Lower lobe of right lung (tissue), 2 donors: Measurements from ENCODE around the gene SLC19A1. TPM values are rescaled to one million over a fixed set of nuclear protein-coding genes. Genes with fewer than 3 reads are reported as not detected.

Experiments used
- ATAC-seq, 2 donors: fragments of 200-7000 bp; cut with Tn5 transposase; one replicate each; pipeline ENCODE4 v1.9.1; 2020 to 2022; ENCODE audit warnings: mild to moderate bottlenecking in 2 of 2, moderate library complexity in 2 of 2
- DNase-seq: peaks from one replicate; pipeline ENCODE4 v3.0.0-alpha.2; 2020
- H3K27ac ChIP-seq: fragments of 200-600 bp; one replicate; pipeline ENCODE4 v1.8.0; 2022
- H3K27me3 ChIP-seq: fragments of 200-600 bp; one replicate; pipeline ENCODE4 v1.8.0; 2022; ENCODE audit warnings: low read depth
- H3K36me3 ChIP-seq: fragments of 200-600 bp; one replicate; pipeline ENCODE4 v1.8.0; 2022; ENCODE audit warnings: mild to moderate bottlenecking
- H3K4me1 ChIP-seq: fragments of 200-600 bp; one replicate; pipeline ENCODE4 v1.8.0; 2022
- H3K4me3 ChIP-seq: fragments of 200-600 bp; one replicate; pipeline ENCODE4 v1.8.0; 2022; ENCODE audit warnings: mild to moderate bottlenecking
- H3K9me3 ChIP-seq: fragments of 200-600 bp; one replicate; pipeline ENCODE4 v1.8.0; 2022
- intact Hi-C: fragments of 100-400 bp; cut with DNase I; formaldehyde crosslinking; loops from one replicate; pipeline ENCODE4 v1.11.0; 2022
- total RNA-seq: library from RNA; stranded (reverse); fragmentation: NEBNext Ultra II Directional; extraction: Animal tissue kit (Norgen Biotek cat#: 25700); gene quantifications from one replicate; pipeline ENCODE4 v1.2.1, GENCODE V29; 2021
- TF ChIP-seq, protein P1 (sequence below): fragments of 200-600 bp; IDR thresholded peaks from one replicate; pipeline ENCODE4 v1.8.0; 2022; ENCODE audit warnings: antibody characterized with exemption, mild to moderate bottlenecking
- donor health status: DM: no; HTN: yes; CAD: no; lungs with severe emphysema.

The SLC19A1 gene
- total RNA-seq, 1 donor from 2014 or later: 50.7 TPM

DNA sequence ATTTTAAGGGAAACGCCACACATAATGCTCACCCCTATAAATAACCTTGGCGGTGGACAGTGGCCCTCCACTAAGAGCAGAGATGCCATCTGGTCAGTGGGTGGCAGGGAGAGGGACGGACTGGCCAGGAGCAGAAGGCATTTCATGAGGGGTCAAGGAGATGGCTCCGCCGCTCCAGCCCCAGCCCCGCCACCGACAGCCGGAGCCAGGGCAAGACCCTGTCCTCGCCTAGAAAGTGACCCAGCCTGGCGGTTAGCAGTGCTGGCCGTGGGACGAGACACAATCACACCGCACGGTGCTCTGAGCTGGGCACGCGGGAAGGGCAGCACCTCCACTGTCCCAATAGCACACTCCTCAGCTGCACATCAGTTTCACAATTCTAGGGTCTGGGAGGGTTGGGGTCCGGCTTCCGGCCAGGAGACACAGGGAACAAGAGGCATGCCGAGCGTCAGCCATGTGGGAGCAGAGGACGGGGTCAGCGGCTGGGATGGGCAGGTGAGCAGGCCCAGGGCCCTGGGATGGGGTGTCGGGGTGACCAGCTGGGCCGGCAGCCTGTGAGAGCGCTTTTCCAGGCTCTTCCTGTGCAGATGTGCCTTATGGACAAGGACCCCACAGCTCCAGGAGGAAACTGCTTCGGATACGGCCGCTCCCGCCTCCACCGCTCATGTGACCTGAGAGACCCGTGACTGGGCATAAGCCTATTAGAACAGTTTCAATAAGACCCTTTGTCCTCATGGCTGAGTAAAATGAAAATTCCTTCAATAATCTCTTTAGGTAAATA, 5.7 kb downstream of the SLC19A1 start:
- DNase-seq (peak; percentile 43), ATAC-seq (no peak)
- H3K4me3 ChIP-seq: no peak overlapping the region
- no peaks in the 10 kb centered on the region for H3K27me3 ChIP-seq
- H3K9me3 ChIP-seq: no peaks in the 10 kb centered on the region
- intact Hi-C loops: no loop called here
- TF ChIP-seq, protein P1, sequence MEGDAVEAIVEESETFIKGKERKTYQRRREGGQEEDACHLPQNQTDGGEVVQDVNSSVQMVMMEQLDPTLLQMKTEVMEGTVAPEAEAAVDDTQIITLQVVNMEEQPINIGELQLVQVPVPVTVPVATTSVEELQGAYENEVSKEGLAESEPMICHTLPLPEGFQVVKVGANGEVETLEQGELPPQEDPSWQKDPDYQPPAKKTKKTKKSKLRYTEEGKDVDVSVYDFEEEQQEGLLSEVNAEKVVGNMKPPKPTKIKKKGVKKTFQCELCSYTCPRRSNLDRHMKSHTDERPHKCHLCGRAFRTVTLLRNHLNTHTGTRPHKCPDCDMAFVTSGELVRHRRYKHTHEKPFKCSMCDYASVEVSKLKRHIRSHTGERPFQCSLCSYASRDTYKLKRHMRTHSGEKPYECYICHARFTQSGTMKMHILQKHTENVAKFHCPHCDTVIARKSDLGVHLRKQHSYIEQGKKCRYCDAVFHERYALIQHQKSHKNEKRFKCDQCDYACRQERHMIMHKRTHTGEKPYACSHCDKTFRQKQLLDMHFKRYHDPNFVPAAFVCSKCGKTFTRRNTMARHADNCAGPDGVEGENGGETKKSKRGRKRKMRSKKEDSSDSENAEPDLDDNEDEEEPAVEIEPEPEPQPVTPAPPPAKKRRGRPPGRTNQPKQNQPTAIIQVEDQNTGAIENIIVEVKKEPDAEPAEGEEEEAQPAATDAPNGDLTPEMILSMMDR: no peak
- peaks cover 4% of the 10 kb centered on the region for H3K36me3 ChIP-seq
- no peak overlapping the region for H3K27ac ChIP-seq
- H3K4me1 ChIP-seq: peaks cover 24% of the 10 kb centered on the region

DNA sequence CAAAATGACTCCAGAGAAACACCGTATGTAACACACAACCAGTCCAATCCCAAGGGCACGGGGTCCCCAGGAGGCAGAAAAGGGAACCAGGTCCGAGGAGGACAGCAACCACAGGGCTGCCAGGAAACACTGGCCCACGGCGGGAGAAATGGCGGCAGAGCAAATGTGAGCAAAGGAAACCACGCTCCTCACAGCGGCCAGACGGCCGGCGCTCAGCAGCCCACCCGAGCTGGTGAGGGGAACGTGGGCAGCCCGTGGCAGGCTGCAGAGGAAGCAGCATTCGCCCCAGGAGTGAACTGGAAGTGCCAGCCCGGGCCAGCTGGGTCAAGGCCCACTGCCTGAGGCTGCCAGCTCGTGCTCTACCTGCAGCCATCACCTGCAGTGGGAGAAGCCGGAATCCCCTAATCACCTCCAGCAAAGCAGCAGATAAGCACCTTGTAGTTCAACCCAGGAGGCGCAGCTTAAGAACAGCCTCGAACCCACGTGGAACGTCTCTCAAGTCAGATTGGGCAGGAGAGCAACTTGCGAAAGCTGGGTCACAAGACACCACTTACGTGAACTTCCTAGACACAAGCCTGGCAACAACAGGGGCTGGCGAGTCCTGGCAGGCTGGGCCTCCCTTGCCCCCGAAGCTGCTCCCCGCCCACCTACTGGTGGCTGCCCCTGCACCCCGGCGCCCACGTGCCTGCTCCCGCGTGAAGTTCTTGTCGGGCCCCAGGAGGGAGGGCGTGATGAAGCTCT, 6.7 kb downstream of the SLC19A1 start:
- peak; percentile 28 to 48 for ATAC-seq
- Histone ChIP-seq H3K4me1 (peaks cover 19% of the 10 kb centered on the region), H3K4me3 (no peak overlapping the region), H3K27ac (peak overlapping the region; percentile 68), H3K9me3 (no peaks in the 10 kb centered on the region), H3K27me3 (no peaks in the 10 kb centered on the region), H3K36me3 (peaks cover 8% of the 10 kb centered on the region)
- intact Hi-C loops: no loop called here
- DNase-seq: peak; percentile 77
- TF ChIP-seq, protein P1: no peak

DNA sequence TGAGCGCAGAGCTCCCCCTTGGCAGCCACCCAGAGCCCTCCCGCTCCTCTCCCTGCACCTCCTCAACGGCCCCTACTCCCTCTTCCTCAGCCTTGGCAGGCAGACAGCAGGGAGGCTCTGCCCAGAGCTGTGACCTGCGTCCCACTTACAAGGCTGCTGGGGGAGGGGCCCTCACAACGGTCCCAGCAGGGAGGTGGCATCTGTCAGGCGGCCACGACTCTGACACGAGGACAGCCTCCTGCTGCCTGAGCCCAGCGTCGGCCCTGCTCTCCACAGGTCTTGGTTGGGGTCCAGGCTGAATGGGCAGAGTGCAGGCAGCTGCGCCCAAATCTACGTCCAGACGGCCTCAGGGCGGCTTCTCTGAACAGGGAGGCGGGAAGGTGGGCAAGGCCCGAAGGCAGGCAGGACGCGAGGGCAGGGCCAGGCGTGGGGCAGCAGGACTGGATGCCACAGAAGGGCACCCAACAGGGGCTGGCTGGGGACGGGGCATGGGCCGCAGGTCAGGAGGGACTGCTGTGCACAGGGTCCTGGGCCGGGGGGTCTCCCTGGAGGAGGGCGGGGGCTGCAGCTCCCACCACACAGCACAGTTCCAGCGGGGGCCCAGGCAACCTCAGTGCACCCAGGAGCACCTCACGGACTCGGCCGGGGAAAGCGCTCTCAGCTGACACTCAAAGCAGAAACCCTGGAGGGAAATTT, 7.5 kb downstream of the SLC19A1 start:
- DNase-seq: peak; percentile 76
- intact Hi-C loops: no loop called here
- H3K4me1 ChIP-seq: peaks cover 19% of the 10 kb centered on the region
- TF ChIP-seq, protein P1: no peak
- H3K9me3 ChIP-seq: no peaks in the 10 kb centered on the region
- H3K27ac ChIP-seq: peak overlapping the region; percentile 68
- H3K36me3 ChIP-seq: peaks cover 8% of the 10 kb centered on the region
- no peaks in the 10 kb centered on the region for H3K27me3 ChIP-seq
- peak; percentile 20 to 60 for ATAC-seq
- peak overlapping the region; percentile 8 for H3K4me3 ChIP-seq

DNA sequence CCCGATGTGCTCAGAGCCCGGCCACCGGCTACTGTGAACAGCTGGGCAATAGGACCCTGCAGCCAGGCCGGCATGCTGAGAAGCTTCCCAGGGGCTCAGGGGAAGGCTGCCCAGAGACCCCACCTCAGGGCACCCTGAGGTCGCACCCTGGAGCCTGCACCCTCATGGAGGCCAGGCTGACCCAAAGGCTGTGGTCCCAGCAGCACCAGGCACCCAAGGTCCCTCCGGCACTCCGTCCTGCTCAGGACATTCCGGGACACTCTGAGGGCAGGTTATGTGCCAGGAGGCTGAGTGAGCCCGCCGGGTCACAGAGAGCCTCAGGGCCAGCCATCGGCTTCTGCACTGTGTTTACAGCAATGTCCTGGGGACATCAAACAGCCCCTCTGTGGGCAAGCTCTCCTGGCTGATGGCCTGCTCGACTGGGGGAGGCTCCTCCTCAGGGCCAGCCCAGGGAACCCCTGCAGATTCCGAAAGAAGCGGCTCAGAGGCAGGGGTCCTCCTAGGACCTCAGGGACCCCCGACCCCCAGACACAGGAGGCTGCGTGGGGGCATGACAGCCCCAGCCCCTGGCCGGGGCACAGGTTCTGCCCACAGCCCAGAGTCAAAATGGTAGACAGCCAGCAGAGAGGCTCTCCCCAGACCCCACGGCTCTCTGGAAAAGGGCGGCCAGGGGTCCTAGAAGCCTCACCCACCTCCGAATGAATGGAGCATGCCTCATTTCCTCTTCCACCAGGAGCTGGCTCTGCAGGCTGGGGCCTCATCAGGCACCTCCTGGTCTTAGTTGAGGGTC, 8.2 kb downstream of the SLC19A1 start:
- intact Hi-C loops: no loop called here
- H3K36me3 ChIP-seq: peaks cover 8% of the 10 kb centered on the region
- H3K27me3 ChIP-seq: no peaks in the 10 kb centered on the region
- DNase-seq (peak; percentile 39), ATAC-seq (no peak)
- H3K4me1 ChIP-seq: peaks cover 21% of the 10 kb centered on the region
- peak overlapping the region; percentile 8 for H3K4me3 ChIP-seq
- TF ChIP-seq, protein P1: no peak
- H3K27ac ChIP-seq: peak overlapping the region; percentile 68
- no peaks in the 10 kb centered on the region for H3K9me3 ChIP-seq

DNA sequence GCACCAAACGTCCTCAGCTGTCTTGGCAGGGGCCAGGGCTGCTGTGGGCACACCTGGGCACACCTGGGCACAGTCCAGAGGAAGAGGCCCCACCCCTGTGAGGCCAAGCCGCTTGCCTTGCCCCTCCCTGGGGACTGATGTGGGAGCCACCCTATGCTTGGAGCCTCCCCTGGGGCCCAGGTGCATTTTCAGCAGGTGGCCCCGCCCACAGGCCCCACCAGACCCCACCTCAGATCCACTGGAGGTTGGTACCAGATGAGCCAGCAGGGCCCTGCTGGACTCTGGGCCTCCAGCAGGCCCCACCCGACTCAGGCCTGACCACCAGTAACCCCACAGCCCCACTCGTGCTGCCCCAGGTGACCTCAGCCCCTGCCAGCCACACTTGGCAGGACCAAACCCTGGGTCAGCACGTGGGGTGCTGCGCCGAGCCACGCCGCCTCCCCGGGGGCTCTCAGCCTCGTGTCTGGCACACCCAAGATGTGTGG, 8.8 kb downstream of the SLC19A1 start:
- no peak for ATAC-seq
- peak; percentile 45 for DNase-seq

More for the DNA sequence above, 8.8 kb downstream of the SLC19A1 start:
- peaks cover 8% of the 10 kb centered on the region for H3K36me3 ChIP-seq
- peaks cover 28% of the 10 kb centered on the region for H3K4me1 ChIP-seq
- no peaks in the 10 kb centered on the region for H3K27me3 ChIP-seq
- intact Hi-C loops: no loop called here
- no peaks in the 10 kb centered on the region for H3K9me3 ChIP-seq
- peak overlapping the region; percentile 8 for H3K4me3 ChIP-seq
- TF ChIP-seq, protein P1: no peak
- H3K27ac ChIP-seq: peak overlapping the region; percentile 68
